MM.1S (cell line): Measurements from ENCODE around the gene MZF1.

Experiments
- EZH2 ChIP-seq: fragments of 300-600 bp; sonication (generic); optimal IDR thresholded peaks from 2 replicates; pipeline ENCODE3; 2017; ENCODE audit warnings: low read depth, mild to moderate bottlenecking, antibody characterized with exemption, low read length, mixed read lengths
- EZH2phosphoT487 ChIP-seq: fragments of 300-600 bp; sonication (generic); IDR thresholded peaks from 2 replicates; pipeline ENCODE4 v1.6.1; 2018; ENCODE audit warnings: antibody characterized with exemption, low read length
- TF ChIP-seq, protein P1 (sequence below): fragments of 300-600 bp; sonication (generic); IDR thresholded peaks from 2 replicates; pipeline ENCODE4 v1.5.1; 2016; ENCODE audit warnings: antibody characterized with exemption, low read length, mixed read lengths

DNA sequence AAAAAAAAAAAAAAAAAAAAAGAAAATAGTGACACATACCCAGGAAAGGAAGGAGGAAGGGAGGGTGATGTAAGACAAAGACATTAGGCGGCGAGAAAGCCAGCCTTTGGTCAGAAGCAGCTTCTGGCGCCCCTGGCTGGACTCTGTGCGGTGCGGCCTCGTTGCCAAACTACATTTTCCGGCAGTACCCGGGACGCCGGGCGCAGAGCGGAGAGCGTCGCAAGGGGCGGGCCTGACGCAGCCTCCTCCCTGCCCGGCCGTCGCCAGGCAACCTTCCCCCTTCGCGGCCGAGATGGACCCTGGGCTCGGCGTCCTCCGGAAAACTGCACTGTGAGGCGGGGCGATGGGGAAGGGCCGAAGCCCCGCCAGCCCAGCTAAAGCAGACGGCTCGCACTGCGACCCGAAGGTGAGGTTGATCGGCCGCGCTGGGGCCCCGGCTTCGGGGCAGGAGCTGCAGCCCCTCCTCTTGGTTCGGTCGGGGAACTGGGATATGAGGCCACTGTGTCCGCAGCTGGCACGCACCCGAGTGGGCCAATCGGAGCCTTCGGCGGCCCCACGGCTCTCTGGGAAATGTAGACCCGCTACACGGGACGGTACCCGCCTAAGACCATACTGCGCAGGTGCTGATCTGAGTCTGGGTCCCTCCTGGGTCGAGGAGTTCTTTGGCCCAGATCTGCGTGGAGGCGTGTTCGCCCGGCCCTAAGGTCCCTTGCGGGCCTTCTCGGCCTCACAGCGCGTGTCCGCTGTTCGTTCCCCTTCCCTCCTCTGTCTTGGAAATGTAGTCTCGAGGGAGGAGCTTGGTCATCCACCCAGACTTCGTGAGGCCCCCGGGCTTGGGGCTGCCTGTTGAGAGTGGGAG is 2.3 kb upstream of the MZF1 start:
- TF ChIP-seq, protein P1, sequence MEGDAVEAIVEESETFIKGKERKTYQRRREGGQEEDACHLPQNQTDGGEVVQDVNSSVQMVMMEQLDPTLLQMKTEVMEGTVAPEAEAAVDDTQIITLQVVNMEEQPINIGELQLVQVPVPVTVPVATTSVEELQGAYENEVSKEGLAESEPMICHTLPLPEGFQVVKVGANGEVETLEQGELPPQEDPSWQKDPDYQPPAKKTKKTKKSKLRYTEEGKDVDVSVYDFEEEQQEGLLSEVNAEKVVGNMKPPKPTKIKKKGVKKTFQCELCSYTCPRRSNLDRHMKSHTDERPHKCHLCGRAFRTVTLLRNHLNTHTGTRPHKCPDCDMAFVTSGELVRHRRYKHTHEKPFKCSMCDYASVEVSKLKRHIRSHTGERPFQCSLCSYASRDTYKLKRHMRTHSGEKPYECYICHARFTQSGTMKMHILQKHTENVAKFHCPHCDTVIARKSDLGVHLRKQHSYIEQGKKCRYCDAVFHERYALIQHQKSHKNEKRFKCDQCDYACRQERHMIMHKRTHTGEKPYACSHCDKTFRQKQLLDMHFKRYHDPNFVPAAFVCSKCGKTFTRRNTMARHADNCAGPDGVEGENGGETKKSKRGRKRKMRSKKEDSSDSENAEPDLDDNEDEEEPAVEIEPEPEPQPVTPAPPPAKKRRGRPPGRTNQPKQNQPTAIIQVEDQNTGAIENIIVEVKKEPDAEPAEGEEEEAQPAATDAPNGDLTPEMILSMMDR = 0 out of 2 replicates have a peak, but pooled peaks have one; percentile 7
- TF ChIP-seq EZH2 = no peak
- no peak for TF ChIP-seq EZH2phosphoT487
